IMR-90 (cell line): ENCODE data around the gene RANGRF. TPM values are rescaled to one million over a fixed set of nuclear protein-coding genes. Genes with fewer than 3 reads are reported as not detected.

Source experiments
- ATAC-seq: fragments of 200-7000 bp; cut with Tn5 transposase; 2 replicates; pipeline ENCODE4 v1.9.1; 2020; ENCODE audit warnings: low read depth, mild to moderate bottlenecking, moderate library complexity
- BruUV-seq: library from RNA; stranded (reverse); fragments of 400-500 nt; replicated peaks from 2 replicates; lab custom pipeline; 2021; lab: Mats Ljungman, UMichigan
- CTCF ChIA-PET: fragments of 300-600 bp; formaldehyde crosslinking; extraction: SDS; loops from one replicate; lab custom pipeline; 2021; ENCODE audit warnings: antibody characterized with exemption; lab: Yijun Ruan, JAX
- POLR2A ChIA-PET: fragments of 300-600 bp; sonication (Branson Sonifier 250); formaldehyde crosslinking; loops from one replicate; lab custom pipeline; 2022; ENCODE audit warnings: antibody characterized with exemption; ENCODE audit not compliant: unreplicated experiment; lab: Charles Lee
- DNase-seq: peaks from one replicate; pipeline ENCODE4 v3.0.0; 2013
- H2AFZ ChIP-seq: replicated peaks from 2 replicates; pipeline ENCODE3; 2013; ENCODE audit warnings: low read length, mild to moderate bottlenecking; ENCODE audit not compliant: poor library complexity
- H2AK5ac ChIP-seq: 2 replicates; pipeline ENCODE4 v1.6.1; 2013; ENCODE audit warnings: low read depth, low read length, inconsistent platforms
- H2AK9ac ChIP-seq: replicated peaks from 2 replicates; pipeline ENCODE3; 2013; ENCODE audit warnings: mild to moderate bottlenecking, low read depth, low read length, moderate library complexity; ENCODE audit not compliant: poor library complexity
- H2BK120ac ChIP-seq: 2 replicates; pipeline ENCODE4 v1.6.1; 2013; ENCODE audit warnings: low read depth, low read length, inconsistent platforms
- H2BK15ac ChIP-seq: 3 replicates; pipeline ENCODE4 v1.6.1; 2013; ENCODE audit warnings: low read depth, low read length, inconsistent platforms
- H2BK20ac ChIP-seq: 2 replicates; pipeline ENCODE4 v1.6.1; 2013; ENCODE audit warnings: low read depth, mild to moderate bottlenecking, inconsistent platforms, low read length, moderate library complexity
- H2BK5ac ChIP-seq: 2 replicates; pipeline ENCODE4 v1.6.1; 2013; ENCODE audit warnings: mild to moderate bottlenecking, low read depth, low read length, inconsistent platforms; ENCODE audit not compliant: poor library complexity, severe bottlenecking
- H3K14ac ChIP-seq: replicated peaks from 2 replicates; pipeline ENCODE4 v1.6.1; 2013; ENCODE audit warnings: low read depth, low read length, inconsistent platforms
- H3K18ac ChIP-seq: 2 replicates; pipeline ENCODE4 v1.6.1; 2013; ENCODE audit warnings: low read depth, low read length, control low read depth
- H3K23ac ChIP-seq: 2 replicates; pipeline ENCODE4 v1.6.1; 2013; ENCODE audit warnings: low read depth, low read length, inconsistent platforms
- H3K27ac ChIP-seq: 2 replicates; pipeline ENCODE4 v1.5.1; 2013; ENCODE audit warnings: mild to moderate bottlenecking, control low read depth, low read length; ENCODE audit not compliant: insufficient read depth
- H3K27me3 ChIP-seq: 2 replicates; pipeline ENCODE4 v1.6.1; 2013; ENCODE audit warnings: low read length; ENCODE audit not compliant: control insufficient read depth, insufficient read depth
- H3K36me3 ChIP-seq: 2 replicates; pipeline ENCODE4 v1.6.1; 2013; ENCODE audit warnings: low read length, mixed read lengths; ENCODE audit not compliant: control insufficient read depth, insufficient read depth
- H3K4ac ChIP-seq: 2 replicates; pipeline ENCODE4 v1.6.1; 2013; ENCODE audit warnings: low read depth, low read length, inconsistent platforms
- H3K4me1 ChIP-seq: 2 replicates; pipeline ENCODE4 v1.6.1; 2013; ENCODE audit warnings: low read length, mixed read lengths; ENCODE audit not compliant: control insufficient read depth, insufficient read depth
- H3K4me2 ChIP-seq: 2 replicates; pipeline ENCODE4 v1.6.1; 2013; ENCODE audit warnings: low read depth, mild to moderate bottlenecking, control low read depth, low read length, moderate library complexity
- H3K4me3 ChIP-seq: 2 replicates; pipeline ENCODE4 v1.5.1; 2013; ENCODE audit warnings: low read depth, mild to moderate bottlenecking, control low read depth, low read length, moderate library complexity; ENCODE audit not compliant: insufficient read depth
- H3K56ac ChIP-seq: 2 replicates; pipeline ENCODE4 v1.6.1; 2013; ENCODE audit warnings: low read length, inconsistent platforms; ENCODE audit not compliant: insufficient read depth; ENCODE audit errors: extremely low read depth
- H3K79me1 ChIP-seq, 2 experiments: 2 replicates each; pipeline ENCODE4 v1.6.1; 2013; ENCODE audit warnings: low read length in 2 of 2, inconsistent platforms in 1 of 2, low read depth in 1 of 2
- H3K9ac ChIP-seq: 2 replicates; pipeline ENCODE4 v1.6.1; 2013; ENCODE audit warnings: low read depth, low read length, control low read depth
- H3K9me1 ChIP-seq: 2 replicates; pipeline ENCODE4 v1.6.1; 2013; ENCODE audit warnings: low read length, inconsistent platforms; ENCODE audit not compliant: insufficient read depth
- H3K9me3 ChIP-seq: 2 replicates; pipeline ENCODE4 v1.6.1; 2013; ENCODE audit warnings: low read length; ENCODE audit not compliant: control insufficient read depth, insufficient read depth
- H4K20me1 ChIP-seq: 2 replicates; pipeline ENCODE4 v1.6.1; 2013; ENCODE audit warnings: low read length, inconsistent platforms; ENCODE audit not compliant: insufficient read depth
- H4K5ac ChIP-seq: 2 replicates; pipeline ENCODE4 v1.6.1; 2013; ENCODE audit warnings: mild to moderate bottlenecking, low read depth, low read length, control low read depth
- H4K8ac ChIP-seq, 2 experiments: 2 replicates each; pipeline ENCODE4 v1.6.1; 2013; ENCODE audit warnings: low read depth in 2 of 2, low read length in 2 of 2, control low read depth in 1 of 2, inconsistent platforms in 1 of 2
- H4K91ac ChIP-seq: 2 replicates; pipeline ENCODE4 v1.6.1; 2013; ENCODE audit warnings: low read depth, low read length, inconsistent platforms; ENCODE audit not compliant: insufficient read depth
- BHLHE40 ChIP-seq: fragments of 150-350 bp; IDR thresholded peaks from 2 replicates; pipeline ENCODE4 v1.6.1; 2016; ENCODE audit warnings: mild to moderate bottlenecking, low read depth, low read length
- CEBPB ChIP-seq: IDR thresholded peaks from 2 replicates; pipeline ENCODE4 v1.6.1; 2012; ENCODE audit warnings: low read depth, low read length, improper control_type of control experiment
- CHD1 ChIP-seq: IDR thresholded peaks from 2 replicates; pipeline ENCODE4 v1.6.1; 2012; ENCODE audit warnings: low read depth, low read length, improper control_type of control experiment
- FOS ChIP-seq: fragments of 150-350 bp; IDR thresholded peaks from 2 replicates; pipeline ENCODE4 v1.6.1; 2016; ENCODE audit warnings: low read depth, low read length
- MAFK ChIP-seq: IDR thresholded peaks from 2 replicates; pipeline ENCODE4 v1.6.1; 2012; ENCODE audit warnings: low read depth, low read length, improper control_type of control experiment
- MAZ ChIP-seq: IDR thresholded peaks from 2 replicates; pipeline ENCODE4 v1.6.1; 2012; ENCODE audit warnings: low read depth, mild to moderate bottlenecking, low read length, improper control_type of control experiment, moderate library complexity, borderline replicate concordance
- MXI1 ChIP-seq: IDR thresholded peaks from 2 replicates; pipeline ENCODE4 v1.6.1; 2012; ENCODE audit warnings: low read depth, mild to moderate bottlenecking, low read length, moderate library complexity, borderline replicate concordance
- RAD21 ChIP-seq: IDR thresholded peaks from 2 replicates; pipeline ENCODE4 v1.6.1; 2012; ENCODE audit warnings: low read length, improper control_type of control experiment
- RCOR1 ChIP-seq: IDR thresholded peaks from 2 replicates; pipeline ENCODE4 v1.6.1; 2012; ENCODE audit warnings: mild to moderate bottlenecking, low read length, improper control_type of control experiment; ENCODE audit not compliant: insufficient replicate concordance
- RFX5 ChIP-seq: IDR thresholded peaks from 2 replicates; pipeline ENCODE4 v1.8.0; 2012; ENCODE audit warnings: low read depth, mild to moderate bottlenecking, low read length, moderate library complexity
- SMC3 ChIP-seq: fragments of 150-350 bp; IDR thresholded peaks from 2 replicates; pipeline ENCODE4 v1.6.1; 2016; ENCODE audit warnings: low read depth, mild to moderate bottlenecking, antibody characterized with exemption, low read length, moderate library complexity
- WGBS, 2 experiments: methylation state at CpG; one replicate each; pipeline versions ENCODE4 v1.1.5 to v1.1.7; 2013; ENCODE audit warnings: missing lambda C conversion rate in 2 of 2; ENCODE audit not compliant: insufficient read length in 1 of 2; ENCODE audit errors: extremely low coverage in 2 of 2; 5-methylcytosine and 5-hydroxymethylcytosine counted together
- dilution Hi-C: fragments of 300-500 bp; cut with HindIII; formaldehyde crosslinking; loops from one replicate; pipeline ENCODE4 v1.14.3; 2018; ENCODE audit warnings: low sequenced_read_pairs; ENCODE audit not compliant: unreplicated experiment
- in situ Hi-C: fragments of 300-500 bp; cut with MboI; formaldehyde crosslinking; loops from 3 replicates; pipeline ENCODE4 v1.14.3; 2019; ENCODE audit warnings: low sequenced_read_pairs, inconsistent platforms, mixed read lengths
- intact Hi-C: fragments of 100-400 bp; cut with micrococcal nuclease; formaldehyde crosslinking; loops from 2 replicates; pipeline ENCODE4 v1.10.0; 2022
- polyA plus RNA-seq, 3 experiments: library from polyadenylated mRNA; depleted of rRNA; stranded (reverse); fragments of >200 nt; gene quantifications; 2 replicates each; pipeline ENCODE4 v1.2.3, GENCODE V29; 2012; ENCODE audit warnings: low replicate concordance in 1 of 3
- total RNA-seq: library from RNA; depleted of rRNA; stranded (reverse); fragments of >200 nt; gene quantifications from 2 replicates; pipeline ENCODE4 v1.2.3, GENCODE V29; 2012
- TF ChIP-seq, protein P1 (sequence below): fragments of 150-350 bp; IDR thresholded peaks from 2 replicates; pipeline ENCODE4 v1.6.1; 2017; ENCODE audit warnings: mild to moderate bottlenecking, antibody characterized with exemption, low read length, low read depth
- TF ChIP-seq, protein P2 (sequence below): conservative IDR thresholded peaks from 2 replicates; pipeline ENCODE4 v1.5.1; 2012; ENCODE audit warnings: mild to moderate bottlenecking, low read depth, low read length, improper control_type of control experiment
- TF ChIP-seq, protein P3 (sequence below): fragments of 150-350 bp; IDR thresholded peaks from 2 replicates; pipeline ENCODE4 v1.6.1; 2016; ENCODE audit warnings: low read depth, mild to moderate bottlenecking, low read length, moderate library complexity, borderline replicate concordance

RANGRF gene
- total and polyA plus RNA-seq, 2 of the 4 experiments (the other 2 are of a cell fraction) = 19.5 to 36.6 TPM

DNA sequence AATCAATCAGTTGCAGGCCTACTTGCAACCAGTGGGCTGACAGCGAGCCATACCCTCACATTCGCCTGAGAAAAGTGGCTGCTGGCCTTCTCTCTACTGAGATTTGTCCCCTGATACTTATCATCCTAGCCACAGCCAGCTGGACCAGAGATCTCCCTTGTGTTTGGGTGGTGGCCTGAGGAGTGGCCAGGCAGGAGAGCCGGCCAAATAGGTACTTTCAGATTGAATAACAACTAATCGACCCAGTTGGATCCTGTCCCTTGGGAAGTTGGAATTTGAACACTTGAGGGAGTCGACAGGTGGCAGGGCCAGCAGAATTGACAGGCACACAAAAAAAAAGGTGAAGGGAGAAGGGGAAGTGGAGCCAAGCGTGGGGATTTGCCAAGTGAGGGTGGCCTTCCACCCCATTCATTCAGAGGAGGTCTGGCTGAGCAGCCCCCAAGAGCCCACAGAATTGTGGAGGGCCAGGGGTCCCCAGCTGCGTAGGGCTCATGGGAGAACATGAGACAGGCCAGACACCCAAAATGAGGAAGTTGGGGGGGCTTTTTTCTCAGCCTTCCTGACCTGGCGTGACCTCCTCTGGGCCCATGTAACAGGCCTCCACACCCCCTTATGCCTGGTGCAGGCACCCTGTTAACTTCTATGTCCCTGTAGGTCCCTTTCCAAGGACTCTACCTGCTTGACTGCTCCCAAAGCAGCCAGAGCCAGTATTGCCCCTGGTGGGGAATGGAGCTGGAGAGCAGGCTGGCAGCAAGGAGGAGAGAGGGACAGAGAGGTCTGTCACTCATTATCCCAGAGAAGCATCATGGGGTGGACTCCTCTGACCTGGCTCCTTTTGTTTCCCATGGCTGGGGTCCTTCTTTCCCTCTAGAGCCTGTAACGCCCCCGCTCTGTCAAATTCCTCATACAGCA is 2.9 kb upstream of the RANGRF start:
- WGBS, 2 experiments = no CpG with 5 or more reads among the region's 10 CpGs
- Histone ChIP-seq H2BK15ac (no peak overlapping the region), H2AFZ (no peak overlapping the region), H3K4me2 (no peak overlapping the region), H3K79me1 (peaks cover 13 to 24% of the 10 kb centered on the region in 2 experiments), H3K18ac (no peak overlapping the region), H3K36me3 (no peaks in the 10 kb centered on the region), H3K9me3 (no peaks in the 10 kb centered on the region), H3K4me1 (peaks cover 13% of the 10 kb centered on the region), H2AK5ac (no peak overlapping the region), H3K14ac (no peak overlapping the region), H3K4ac (no peak overlapping the region), H3K4me3 (no peak overlapping the region), H2AK9ac (no peak overlapping the region), H3K9ac (no peak overlapping the region), H2BK5ac (no peak overlapping the region), H4K91ac (no peak overlapping the region), H3K27me3 (no peaks in the 10 kb centered on the region), H4K5ac (no peak overlapping the region), H2BK120ac (no peak overlapping the region), H4K8ac (no peak overlapping the region), H3K27ac (no peak overlapping the region), H3K56ac (no peak overlapping the region), H3K23ac (no peak overlapping the region), H4K20me1 (0 out of 2 replicates have a peak, but pooled peaks cover 2% of the 10 kb centered on the region), H2BK20ac (no peak overlapping the region), H3K9me1 (peaks cover 16% of the 10 kb centered on the region)
- no TSS peak for BruUV-seq
- dilution Hi-C loops = no loop called here
- intact Hi-C loops = loop anchor here (5.0 kb wide), 1 partner anchor 38 kb away; the partner anchor contains the start of genes CTC1 and PFAS
- in situ Hi-C loops = no loop called here
- ChIA-PET CTCF (no interaction called here), POLR2A (interaction anchor here (0.6 kb wide), 1 partner anchor 10 kb away, joined by 3 read pairs; the partner anchor contains the start of gene SLC25A35)
- ATAC-seq = no peak
- DNase-seq = no peak
- no peak for TF ChIP-seq SMC3
- TF ChIP-seq FOS = no peak
- TF ChIP-seq, protein P1, sequence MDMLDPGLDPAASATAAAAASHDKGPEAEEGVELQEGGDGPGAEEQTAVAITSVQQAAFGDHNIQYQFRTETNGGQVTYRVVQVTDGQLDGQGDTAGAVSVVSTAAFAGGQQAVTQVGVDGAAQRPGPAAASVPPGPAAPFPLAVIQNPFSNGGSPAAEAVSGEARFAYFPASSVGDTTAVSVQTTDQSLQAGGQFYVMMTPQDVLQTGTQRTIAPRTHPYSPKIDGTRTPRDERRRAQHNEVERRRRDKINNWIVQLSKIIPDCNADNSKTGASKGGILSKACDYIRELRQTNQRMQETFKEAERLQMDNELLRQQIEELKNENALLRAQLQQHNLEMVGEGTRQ = no peak
- no peak for TF ChIP-seq CHD1
- TF ChIP-seq RCOR1 = no peak
- TF ChIP-seq RFX5 = no peak
- TF ChIP-seq MAZ = no peak
- TF ChIP-seq RAD21 = no peak
- no peak for TF ChIP-seq CEBPB
- no peak for TF ChIP-seq MAFK
- TF ChIP-seq MXI1 = no peak
- no peak for TF ChIP-seq BHLHE40
- TF ChIP-seq, protein P2, sequence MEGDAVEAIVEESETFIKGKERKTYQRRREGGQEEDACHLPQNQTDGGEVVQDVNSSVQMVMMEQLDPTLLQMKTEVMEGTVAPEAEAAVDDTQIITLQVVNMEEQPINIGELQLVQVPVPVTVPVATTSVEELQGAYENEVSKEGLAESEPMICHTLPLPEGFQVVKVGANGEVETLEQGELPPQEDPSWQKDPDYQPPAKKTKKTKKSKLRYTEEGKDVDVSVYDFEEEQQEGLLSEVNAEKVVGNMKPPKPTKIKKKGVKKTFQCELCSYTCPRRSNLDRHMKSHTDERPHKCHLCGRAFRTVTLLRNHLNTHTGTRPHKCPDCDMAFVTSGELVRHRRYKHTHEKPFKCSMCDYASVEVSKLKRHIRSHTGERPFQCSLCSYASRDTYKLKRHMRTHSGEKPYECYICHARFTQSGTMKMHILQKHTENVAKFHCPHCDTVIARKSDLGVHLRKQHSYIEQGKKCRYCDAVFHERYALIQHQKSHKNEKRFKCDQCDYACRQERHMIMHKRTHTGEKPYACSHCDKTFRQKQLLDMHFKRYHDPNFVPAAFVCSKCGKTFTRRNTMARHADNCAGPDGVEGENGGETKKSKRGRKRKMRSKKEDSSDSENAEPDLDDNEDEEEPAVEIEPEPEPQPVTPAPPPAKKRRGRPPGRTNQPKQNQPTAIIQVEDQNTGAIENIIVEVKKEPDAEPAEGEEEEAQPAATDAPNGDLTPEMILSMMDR = no peak
- TF ChIP-seq, protein P3, sequence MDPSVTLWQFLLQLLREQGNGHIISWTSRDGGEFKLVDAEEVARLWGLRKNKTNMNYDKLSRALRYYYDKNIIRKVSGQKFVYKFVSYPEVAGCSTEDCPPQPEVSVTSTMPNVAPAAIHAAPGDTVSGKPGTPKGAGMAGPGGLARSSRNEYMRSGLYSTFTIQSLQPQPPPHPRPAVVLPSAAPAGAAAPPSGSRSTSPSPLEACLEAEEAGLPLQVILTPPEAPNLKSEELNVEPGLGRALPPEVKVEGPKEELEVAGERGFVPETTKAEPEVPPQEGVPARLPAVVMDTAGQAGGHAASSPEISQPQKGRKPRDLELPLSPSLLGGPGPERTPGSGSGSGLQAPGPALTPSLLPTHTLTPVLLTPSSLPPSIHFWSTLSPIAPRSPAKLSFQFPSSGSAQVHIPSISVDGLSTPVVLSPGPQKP = no peak
